NCI-H187 (cell line): Measurements from ENCODE around the gene SATB2.

Experiments used
- DNase-seq, 2 experiments: peaks; one replicate each; lab custom pipeline; 2025; lab: John Stamatoyannopoulos, UW

SATB2 gene

DNA sequence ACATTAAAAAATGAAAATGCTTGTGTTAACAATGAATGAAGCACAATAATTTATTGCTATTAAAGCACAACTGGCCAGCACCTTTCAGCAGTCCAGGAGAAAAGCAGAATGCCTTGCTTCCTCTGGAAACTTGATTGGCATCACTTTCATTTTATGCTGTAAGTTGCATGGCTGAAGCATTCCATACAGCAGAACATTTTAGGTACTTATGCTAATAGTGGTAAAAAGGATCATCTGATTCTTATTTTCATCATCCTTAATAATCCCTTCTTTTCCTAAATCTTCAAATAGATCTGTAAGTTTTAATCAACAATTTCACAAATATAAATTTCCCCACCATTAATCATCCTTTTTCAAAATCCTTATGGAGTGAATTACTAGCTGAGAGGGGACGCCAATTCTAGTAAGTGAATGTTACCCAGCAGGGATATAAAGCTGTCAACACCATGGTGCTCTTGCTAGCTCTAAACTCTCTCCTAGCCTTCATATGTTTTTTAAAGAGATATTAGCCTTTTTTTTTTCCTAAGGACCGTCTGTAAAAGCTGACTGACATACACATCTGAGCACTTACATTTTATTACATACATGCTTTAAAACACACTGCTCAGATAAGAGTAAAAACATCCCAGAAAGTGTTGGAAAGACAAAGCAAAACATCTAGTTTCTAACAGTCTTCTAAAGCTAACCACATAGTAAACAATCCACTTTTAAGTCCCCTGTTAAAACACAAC, 5.3 kb downstream of the SATB2 start:
- DNase-seq = no peak

GRCh38 chr2:199449956-199450355, 7.8 kb downstream of the SATB2 start:
- DNase-seq = no peak

- DNase-seq = no peak
Observed at GRCh38 chr2:199449455-199449854, 8.3 kb downstream of the SATB2 start.

- DNase-seq = peak in 1 of 2 experiments; percentile 38
Observed at GRCh38 chr2:199446996-199447576, 10.7 kb downstream of the SATB2 start.

- DNase-seq = no peak
Observed at GRCh38 chr2:199444749-199445148, 13.0 kb downstream of the SATB2 start.

GRCh38 chr2:199443589-199444130, 14.1 kb downstream of the SATB2 start:
- DNase-seq = no peak

DNA sequence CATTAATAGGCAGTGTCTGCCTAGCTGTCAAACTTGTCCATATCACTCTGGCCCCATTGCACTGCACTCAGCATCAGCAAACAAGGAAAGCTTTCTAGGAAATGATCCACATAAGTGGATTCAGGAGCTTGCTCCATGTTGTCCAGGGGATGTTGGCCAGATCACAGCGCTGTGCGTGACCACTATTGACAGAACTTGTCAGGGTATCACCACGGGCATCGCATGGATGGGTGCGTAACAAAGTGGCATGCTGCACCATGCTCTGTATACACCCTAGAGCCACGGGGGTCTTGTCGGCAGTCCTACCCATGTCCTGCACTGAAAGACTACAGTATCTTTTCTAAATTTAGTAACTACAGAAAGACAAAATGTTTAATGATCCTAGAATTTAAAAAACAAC, 15.6 kb downstream of the SATB2 start:
- no peak for DNase-seq

GRCh38 chr2:199441759-199442158, 16.0 kb downstream of the SATB2 start:
- no peak for DNase-seq

GRCh38 chr2:199440118-199440517, 17.6 kb downstream of the SATB2 start:
- no peak for DNase-seq

GRCh38 chr2:199439542-199439941, 18.2 kb downstream of the SATB2 start:
- DNase-seq = no peak

- DNase-seq = peak in 1 of 2 experiments; percentile 45
Observed at GRCh38 chr2:199439066-199439465, 18.7 kb downstream of the SATB2 start.

GRCh38 chr2:199434555-199434954, 23.2 kb downstream of the SATB2 start:
- DNase-seq = no peak

DNA sequence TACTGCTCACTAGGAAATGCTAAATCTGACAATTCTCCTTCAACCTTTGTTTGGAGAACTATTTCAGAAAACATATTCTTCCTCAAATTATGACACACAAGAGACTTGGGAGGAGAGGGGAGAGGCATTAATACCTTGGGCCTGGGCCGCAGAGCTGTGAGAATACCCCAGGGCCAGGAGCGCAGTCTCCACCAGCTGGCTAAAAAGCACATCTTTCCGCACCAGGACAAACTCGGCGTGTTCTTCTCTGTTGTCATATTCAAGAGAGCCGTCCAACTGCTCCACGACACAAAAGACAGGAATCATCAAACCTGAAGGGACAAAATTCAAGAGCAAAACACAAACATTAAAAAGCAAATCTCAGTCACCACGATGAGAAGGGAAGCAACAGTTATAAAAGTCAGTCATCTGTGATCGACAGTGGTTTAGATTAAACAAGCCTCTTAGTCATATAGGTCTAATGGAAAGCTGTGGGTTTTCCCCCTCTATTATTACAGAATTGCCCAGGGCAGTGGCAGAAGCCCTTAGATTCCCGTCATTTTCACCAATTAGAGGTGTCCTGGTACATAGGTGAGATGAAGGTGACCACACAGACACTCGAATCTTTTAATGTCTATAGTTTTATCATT, 24.4 kb downstream of the SATB2 start:
- DNase-seq = peak in 1 of 2 experiments; percentile 37

- no peak for DNase-seq
Observed at GRCh38 chr2:199431746-199432213, 26.0 kb downstream of the SATB2 start.

GRCh38 chr2:199430214-199430613, 27.5 kb downstream of the SATB2 start:
- no peak for DNase-seq

DNA sequence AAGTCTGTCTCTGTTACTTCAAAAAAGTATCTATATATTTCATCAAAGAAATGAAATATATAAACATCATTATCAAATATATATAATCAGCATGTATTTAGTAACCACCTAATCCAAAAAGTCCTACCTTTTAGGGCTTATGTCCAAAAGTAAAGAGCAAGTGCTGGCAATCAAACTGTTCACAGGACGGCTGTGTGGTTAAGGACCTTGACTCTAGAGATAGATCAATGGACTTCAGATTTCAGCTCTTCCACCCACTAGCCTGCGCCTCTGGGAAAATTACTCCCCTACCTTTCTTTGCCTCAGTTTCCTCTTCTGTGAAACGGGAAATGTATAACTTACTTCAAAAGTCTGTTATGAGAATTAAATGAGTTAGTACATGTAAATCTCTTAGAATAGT, 29.4 kb downstream of the SATB2 start:
- DNase-seq = no peak

DNA sequence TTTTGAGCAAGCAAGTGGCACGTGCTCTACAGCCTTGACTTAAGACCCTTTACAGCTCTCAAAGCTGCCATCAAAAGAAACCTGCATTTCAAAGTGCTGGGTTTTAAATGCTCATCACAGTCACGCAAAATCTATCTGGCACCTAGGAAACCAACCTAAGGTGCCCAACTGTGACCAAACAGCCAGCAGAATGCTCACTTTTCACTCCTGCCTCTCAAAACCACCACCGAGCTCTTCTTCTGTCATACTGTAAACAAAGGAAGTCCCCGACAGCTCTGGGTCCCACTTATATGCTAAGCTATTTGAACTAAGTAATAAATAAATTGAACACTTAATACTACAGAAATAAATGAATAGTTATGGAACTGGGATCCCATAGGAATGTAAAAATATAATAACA, 33.6 kb downstream of the SATB2 start:
- DNase-seq = no peak

DNA sequence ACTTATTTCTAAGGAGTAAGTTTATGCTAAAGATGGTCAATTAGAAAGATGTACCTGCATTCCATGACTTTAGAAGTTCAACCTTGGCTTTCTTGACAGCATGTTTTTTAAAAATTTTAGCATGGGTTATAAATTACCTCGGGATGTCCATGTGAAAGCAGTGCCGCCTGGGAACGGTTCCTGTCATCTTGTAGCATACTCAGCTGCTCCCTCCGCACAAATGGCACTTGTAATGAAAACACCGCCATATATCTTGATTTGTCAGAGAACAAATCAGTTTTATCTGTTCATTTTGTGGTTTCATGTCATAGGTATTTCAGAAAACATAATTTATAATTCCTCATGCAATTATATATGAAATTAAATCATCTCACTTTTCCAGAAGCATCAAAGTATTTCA, 38.3 kb downstream of the SATB2 start:
- DNase-seq = no peak

- DNase-seq = no peak
Observed at GRCh38 chr2:199414465-199414864, 43.3 kb downstream of the SATB2 start.

GRCh38 chr2:199414001-199414400, 43.7 kb downstream of the SATB2 start:
- no peak for DNase-seq

GRCh38 chr2:199409759-199410529, 47.8 kb downstream of the SATB2 start:
- no peak for DNase-seq

- no peak for DNase-seq
Observed at GRCh38 chr2:199407421-199407820, 50.3 kb downstream of the SATB2 start.
